Measurements from ENCODE around the gene GLIPR1L1.
"Not testable (repeated sequence)": the region's sequence is repeated elsewhere in the genome, so short reads cannot be mapped to it uniquely, and the experiment has no call there.

Gene GLIPR1L1

GRCh38 chr12:75341873-75342272, 7.4 kb downstream of the GLIPR1L1 start:
- no peak for DNase-seq (ENCODE audit: low read depth)
- TF ChIP-seq CTCF (conservative IDR thresholded peaks at IDR 0.05; ENCODE audit: control insufficient read depth, insufficient read depth, low read depth, low read length) = no peak
- H3K4me3 ChIP-seq (ENCODE audit: control insufficient read depth, low read depth, low read length) = no peak overlapping the region

- TF ChIP-seq CTCF (conservative IDR thresholded peaks at IDR 0.05; ENCODE audit: control insufficient read depth, insufficient read depth, low read depth, low read length) = no peak
- peak; percentile 23 for DNase-seq (ENCODE audit: low read depth)
- H3K4me3 ChIP-seq (ENCODE audit: control insufficient read depth, low read depth, low read length) = no peak overlapping the region
These were observed 11.1 kb downstream of the GLIPR1L1 start for GRCh38 chr12:75345531-75345930.

- DNase-seq (ENCODE audit: low read depth); H3K4me3 ChIP-seq (ENCODE audit: control insufficient read depth, low read depth, low read length): not testable (repeated sequence)
These were observed 11.7 kb downstream of the GLIPR1L1 start for GRCh38 chr12:75346215-75346614.

- H3K4me3 ChIP-seq (ENCODE audit: control insufficient read depth, low read depth, low read length) = no peak overlapping the region
- no peak for TF ChIP-seq CTCF (conservative IDR thresholded peaks at IDR 0.05; ENCODE audit: control insufficient read depth, insufficient read depth, low read depth, low read length)
- DNase-seq (ENCODE audit: low read depth) = no peak
These were observed 15.5 kb downstream of the GLIPR1L1 start for GRCh38 chr12:75349946-75350345.

- TF ChIP-seq CTCF (conservative IDR thresholded peaks at IDR 0.05; ENCODE audit: control insufficient read depth, insufficient read depth, low read depth, low read length) = no peak
- H3K4me3 ChIP-seq (ENCODE audit: control insufficient read depth, low read depth, low read length) = no peak overlapping the region
- DNase-seq (ENCODE audit: low read depth) = no peak
These were observed 15.9 kb downstream of the GLIPR1L1 start for GRCh38 chr12:75350413-75350812.

- H3K4me3 ChIP-seq (ENCODE audit: control insufficient read depth, low read depth, low read length) = no peak overlapping the region
- no peak for TF ChIP-seq CTCF (conservative IDR thresholded peaks at IDR 0.05; ENCODE audit: control insufficient read depth, insufficient read depth, low read depth, low read length)
- DNase-seq (ENCODE audit: low read depth) = no peak
These were observed 19.5 kb downstream of the GLIPR1L1 start for GRCh38 chr12:75354011-75354410.

- no peak for DNase-seq (ENCODE audit: low read depth)
- no peak overlapping the region for H3K4me3 ChIP-seq (ENCODE audit: control insufficient read depth, low read depth, low read length)
- no peak for TF ChIP-seq CTCF (conservative IDR thresholded peaks at IDR 0.05; ENCODE audit: control insufficient read depth, insufficient read depth, low read depth, low read length)
These were observed 26.4 kb downstream of the GLIPR1L1 start for GRCh38 chr12:75360920-75361319.
